Endothelial cell (in vitro differentiated cells): ENCODE results near the gene RPS6KA6. TPM values are rescaled to one million over a fixed set of nuclear protein-coding genes. Genes with fewer than 3 reads are reported as not detected.

ENCODE experiments used
- DNase-seq: peaks from one replicate; pipeline ENCODE4 v3.0.0; 2021; ENCODE audit warnings: low spot score
- H3K27ac Mint-ChIP-seq: one replicate; pipeline ENCODE4 v1.8.0; 2021; ENCODE audit warnings: mixed read lengths, inconsistent platforms; ENCODE audit not compliant: unreplicated experiment
- H3K27me3 Mint-ChIP-seq: one replicate; pipeline ENCODE4 v1.8.0; 2021; ENCODE audit warnings: mild to moderate bottlenecking, moderate library complexity, mixed read lengths, inconsistent platforms; ENCODE audit not compliant: unreplicated experiment
- H3K36me3 Mint-ChIP-seq: one replicate; pipeline ENCODE4 v1.8.0; 2021; ENCODE audit warnings: mild to moderate bottlenecking, low read depth, mixed read lengths, inconsistent platforms; ENCODE audit not compliant: unreplicated experiment
- H3K4me1 Mint-ChIP-seq: one replicate; pipeline ENCODE4 v1.8.0; 2021; ENCODE audit warnings: mild to moderate bottlenecking, mixed read lengths, inconsistent platforms; ENCODE audit not compliant: unreplicated experiment
- H3K4me3 Mint-ChIP-seq: one replicate; pipeline ENCODE4 v1.8.0; 2021; ENCODE audit warnings: mild to moderate bottlenecking, mixed read lengths, inconsistent platforms; ENCODE audit not compliant: unreplicated experiment
- H3K9me3 Mint-ChIP-seq: one replicate; pipeline ENCODE4 v1.8.0; 2021; ENCODE audit warnings: mixed read lengths, inconsistent platforms; ENCODE audit not compliant: unreplicated experiment
- CTCF ChIP-seq: fragments of 200-600 bp; sonication (generic); IDR thresholded peaks from one replicate; pipeline ENCODE4 v1.5.0; 2021; ENCODE audit warnings: antibody characterized with exemption; ENCODE audit not compliant: unreplicated experiment
- total RNA-seq: library from RNA; stranded (reverse); fragmentation: NEBNext Ultra II Directional; extraction: Animal tissue kit (Norgen Biotek cat#: 25700); gene quantifications from one replicate; pipeline ENCODE4 v1.2.1, GENCODE V29; 2021; ENCODE audit not compliant: unreplicated experiment

RPS6KA6 gene
- total RNA-seq, 1 donor from 2014 or later = 7.4 TPM

DNA sequence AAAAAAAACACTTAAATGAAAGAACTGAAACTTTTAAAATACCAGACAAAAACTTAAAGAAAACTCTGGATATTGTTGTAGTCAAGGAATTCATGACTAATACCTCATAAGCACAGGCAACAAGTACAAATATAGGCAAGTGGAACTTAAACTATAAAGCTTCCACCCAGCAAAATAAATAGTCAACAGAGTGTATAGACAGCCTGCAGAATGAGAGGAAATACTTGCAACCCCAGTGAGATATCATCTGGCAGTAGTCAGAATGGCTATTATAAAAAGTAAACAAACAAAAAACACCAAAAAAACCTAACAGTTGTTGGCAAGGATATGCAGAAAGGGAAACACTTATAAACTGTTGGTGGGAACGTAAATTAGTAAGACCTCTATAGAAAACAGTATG lies 9.6 kb upstream of the RPS6KA6 start:
- no peaks in the 10 kb centered on the region for H3K36me3 Mint-ChIP-seq
- H3K27ac Mint-ChIP-seq = no peak overlapping the region
- DNase-seq = no peak
- no peak overlapping the region for H3K4me3 Mint-ChIP-seq
- TF ChIP-seq CTCF = no peak
- H3K4me1 Mint-ChIP-seq = no peaks in the 10 kb centered on the region
- H3K27me3 Mint-ChIP-seq = no peaks in the 10 kb centered on the region
- H3K9me3 Mint-ChIP-seq = no peaks in the 10 kb centered on the region

- DNase-seq = no peak
- Mint-ChIP-seq H3K4me1 (peaks cover under 1% of the 10 kb centered on the region), H3K9me3 (no peaks in the 10 kb centered on the region), H3K27ac (no peak overlapping the region), H3K27me3 (no peaks in the 10 kb centered on the region), H3K4me3 (no peak overlapping the region), H3K36me3 (no peaks in the 10 kb centered on the region)
- TF ChIP-seq CTCF = no peak
Observed at GRCh38 chrX:84192006-84192405, 4.0 kb upstream of the RPS6KA6 start.

DNA sequence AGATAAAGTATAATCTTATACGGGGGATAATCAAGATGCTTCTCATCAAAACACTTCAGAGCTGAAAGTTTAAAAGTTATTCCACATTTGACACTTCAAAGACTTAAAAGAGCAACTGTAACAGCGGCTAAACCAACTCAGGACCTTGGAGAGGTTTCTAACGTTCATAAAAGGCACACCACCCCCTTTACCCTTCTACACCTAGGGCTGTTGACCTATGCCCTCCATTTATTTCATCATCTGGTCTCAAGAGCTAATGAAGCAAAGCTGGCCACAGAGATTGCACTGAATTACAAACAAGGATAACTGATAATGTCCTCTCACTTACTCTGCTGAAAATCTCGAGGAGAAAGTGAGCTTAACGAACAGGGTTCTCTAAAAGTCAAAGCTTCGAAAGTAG lies 1.1 kb upstream of the RPS6KA6 start:
- H3K9me3 Mint-ChIP-seq = no peaks in the 10 kb centered on the region
- H3K4me3 Mint-ChIP-seq = no peak overlapping the region
- H3K27ac Mint-ChIP-seq = no peak overlapping the region

DNA sequence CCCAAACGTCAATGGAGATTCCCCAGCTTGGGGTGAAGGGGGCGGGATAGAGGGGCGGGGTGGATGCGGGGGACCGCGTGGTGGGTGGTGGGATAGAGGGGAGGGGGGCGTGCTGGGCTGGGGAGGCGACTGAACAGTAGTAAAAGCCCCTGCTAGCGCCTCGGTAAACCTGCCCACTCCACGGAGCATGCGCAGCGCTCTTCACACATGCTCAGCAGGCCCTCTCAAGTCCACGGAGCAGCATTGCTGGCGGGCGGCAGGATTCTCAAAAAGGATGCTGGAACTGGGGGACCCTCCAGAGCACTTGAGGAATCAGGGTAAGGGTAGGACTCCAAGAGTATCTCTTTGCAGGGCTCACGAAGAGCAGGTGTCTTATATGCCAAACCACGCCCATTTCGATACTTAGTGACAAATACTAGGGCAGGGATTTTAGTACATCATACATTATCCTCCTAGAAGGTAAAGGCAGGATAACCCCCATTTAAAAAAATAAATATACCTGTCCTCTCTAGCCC lies 378 bp upstream of the RPS6KA6 start:
- Mint-ChIP-seq H3K4me1 (peaks cover 4% of the 10 kb centered on the region), H3K9me3 (no peaks in the 10 kb centered on the region), H3K4me3 (peak overlapping the region; percentile 92), H3K36me3 (no peaks in the 10 kb centered on the region), H3K27ac (no peak overlapping the region), H3K27me3 (no peaks in the 10 kb centered on the region)
- DNase-seq = peak; percentile 53
- TF ChIP-seq CTCF = no peak

More for the DNA sequence above, 1.1 kb upstream of the RPS6KA6 start:
- DNase-seq = no peak
- no peaks in the 10 kb centered on the region for H3K36me3 Mint-ChIP-seq
- TF ChIP-seq CTCF = no peak
- H3K27me3 Mint-ChIP-seq = no peaks in the 10 kb centered on the region
- peaks cover 4% of the 10 kb centered on the region for H3K4me1 Mint-ChIP-seq

DNA sequence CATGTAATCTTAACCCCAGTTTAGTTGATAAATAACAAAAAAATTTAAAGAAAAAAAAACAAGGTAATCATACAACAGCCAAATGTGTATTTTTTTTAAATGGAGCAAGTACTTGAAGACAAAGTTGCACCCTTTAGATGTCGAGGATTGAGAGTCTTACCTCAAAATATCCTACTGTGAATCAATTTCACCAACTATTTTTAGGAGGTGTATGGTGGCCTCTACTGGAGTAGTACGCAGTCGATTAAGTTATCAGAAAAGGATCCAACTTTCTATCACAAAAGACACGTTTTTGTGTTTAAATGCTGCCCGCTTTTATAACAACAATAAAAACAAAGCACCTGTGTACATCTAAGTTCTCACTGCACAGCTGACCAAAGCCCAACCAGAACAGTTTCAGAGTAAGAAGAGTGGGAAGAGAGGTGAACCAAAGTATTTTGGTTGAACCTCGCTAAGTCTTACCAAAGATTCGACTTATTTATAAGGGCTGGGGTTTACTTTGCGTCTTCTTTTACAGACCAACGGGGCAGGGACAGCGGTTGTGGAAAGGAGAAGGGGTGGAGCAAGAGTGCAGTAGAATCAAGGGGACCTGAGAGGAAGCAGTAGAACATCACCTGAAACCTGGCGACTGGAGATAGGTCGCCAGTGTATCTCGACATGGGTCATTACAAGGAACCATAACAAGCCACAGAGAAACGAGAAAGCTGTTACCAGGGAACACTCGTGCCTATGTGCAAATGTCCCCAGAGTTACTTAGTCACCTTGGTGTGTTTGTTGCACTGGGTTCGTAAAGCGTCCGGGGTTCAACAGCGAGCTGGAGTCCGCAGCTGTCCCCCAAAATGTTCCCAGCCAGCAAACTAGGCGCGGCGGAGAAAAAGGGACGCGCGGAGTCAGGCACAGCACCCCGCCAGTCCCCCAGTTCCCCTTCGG lies 1.1 kb downstream of the RPS6KA6 start:
- Mint-ChIP-seq H3K27ac (peak overlapping the region; percentile 30), H3K4me3 (peak overlapping the region; percentile 92), H3K9me3 (no peaks in the 10 kb centered on the region), H3K27me3 (no peaks in the 10 kb centered on the region), H3K36me3 (no peaks in the 10 kb centered on the region), H3K4me1 (peaks cover 7% of the 10 kb centered on the region)
- TF ChIP-seq CTCF = no peak
- peak; percentile 2 for DNase-seq
